Daoy (cell line): ENCODE data around the gene LCE3C. TPM values are rescaled to one million over a fixed set of nuclear protein-coding genes. Genes with fewer than 3 reads are reported as not detected.
"Not testable (repeated sequence)": the region's sequence is repeated elsewhere in the genome, so short reads cannot be mapped to it uniquely, and the experiment has no call there.

Experiments used
- DNase-seq: peaks from one replicate; pipeline ENCODE4 v3.0.0-alpha.2; 2015; ENCODE audit warnings: low read depth
- total RNA-seq: library from RNA; depleted of rRNA; stranded (reverse); fragments of >200 nt; shearing (Covaris generic); gene quantifications from 2 replicates; pipeline ENCODE4 v1.2.3, GENCODE V29; 2014; rRNA removed

Gene LCE3C, protein sequence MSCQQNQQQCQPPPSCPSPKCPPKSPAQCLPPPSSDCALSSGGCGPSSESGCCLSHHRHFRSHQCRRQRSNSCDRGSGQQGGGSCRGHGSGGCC
- total RNA-seq = not detected in 2 replicates

DNA sequence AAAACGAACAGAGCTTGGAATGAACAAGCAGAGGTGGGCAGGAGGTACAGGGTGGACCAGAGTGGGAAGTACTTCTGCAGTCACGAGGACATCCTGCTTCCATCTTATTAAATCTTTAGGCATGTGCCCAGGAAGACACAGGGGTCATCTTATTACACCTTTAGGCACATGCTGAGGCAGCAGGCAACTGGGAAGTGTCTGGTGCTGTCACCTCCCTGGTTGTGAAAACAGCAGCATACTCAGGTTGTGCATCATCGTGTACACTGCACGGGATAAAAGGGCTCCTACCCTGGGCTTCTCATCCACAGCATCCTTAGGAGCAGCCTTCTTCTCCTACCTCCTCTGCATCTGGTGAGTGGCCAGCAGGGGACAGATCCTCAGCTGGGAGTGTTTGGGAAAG, at the start of gene LCE3C:
TSS of gene LCE3C (plus strand) at position 301 of the 400 bp plus-strand sequence. CDS start 498 bp downstream, outside the sequence.
- no peak for DNase-seq

DNA sequence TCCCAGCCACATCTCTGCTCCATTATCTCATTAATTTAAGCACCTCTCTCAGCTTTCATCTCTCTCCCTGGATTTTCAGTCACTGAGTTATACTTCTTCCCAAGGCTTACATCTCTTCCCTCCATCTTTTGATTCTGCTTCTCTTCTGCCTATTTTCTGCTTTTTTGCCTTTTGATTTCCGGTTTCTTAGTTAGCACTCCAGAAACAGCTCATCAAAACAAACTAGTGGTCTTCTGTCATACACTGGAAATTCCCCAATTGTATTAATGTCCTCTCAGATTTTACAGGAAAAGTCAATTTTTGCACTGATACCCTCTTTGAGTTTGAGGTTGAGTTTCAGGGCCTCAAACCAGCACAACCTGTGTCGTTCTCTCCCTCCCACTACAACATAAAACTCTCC, 34.9 kb upstream of the LCE3C start:
- no peak for DNase-seq

DNA sequence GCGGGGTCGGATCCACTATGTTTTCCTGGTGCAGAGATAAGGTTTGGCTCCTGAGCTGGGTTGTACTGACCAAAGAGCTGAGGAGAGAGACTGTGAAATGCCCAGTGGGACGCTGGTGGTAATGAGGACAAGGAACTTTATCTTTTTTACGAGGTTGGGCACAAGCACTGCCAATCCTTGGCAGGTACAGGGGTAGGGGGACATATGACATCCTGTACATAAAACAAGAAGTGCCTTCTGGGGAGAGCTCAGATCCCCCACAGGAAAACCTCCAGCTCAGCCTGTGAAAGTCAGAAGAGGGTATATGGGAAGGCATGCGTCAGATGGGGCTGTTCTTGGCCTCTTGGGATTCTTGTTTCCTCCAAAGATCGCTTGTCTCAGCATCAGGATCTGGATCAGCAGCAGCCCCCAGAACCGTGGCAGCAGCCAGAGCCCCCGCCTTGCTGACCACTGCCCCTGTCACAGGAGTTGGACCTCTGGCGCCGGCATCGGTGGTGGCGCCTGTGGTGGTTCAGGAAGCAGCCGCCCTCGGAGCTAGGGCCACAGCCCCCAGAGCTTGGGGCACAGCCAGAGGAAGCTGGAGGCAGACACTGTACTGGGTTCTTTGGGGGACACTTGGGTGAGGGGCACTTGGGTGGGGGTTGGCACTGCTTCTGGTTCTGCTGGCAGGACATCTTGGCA, 34.4 kb upstream of the LCE3C start:
- DNase-seq = no peak

DNA sequence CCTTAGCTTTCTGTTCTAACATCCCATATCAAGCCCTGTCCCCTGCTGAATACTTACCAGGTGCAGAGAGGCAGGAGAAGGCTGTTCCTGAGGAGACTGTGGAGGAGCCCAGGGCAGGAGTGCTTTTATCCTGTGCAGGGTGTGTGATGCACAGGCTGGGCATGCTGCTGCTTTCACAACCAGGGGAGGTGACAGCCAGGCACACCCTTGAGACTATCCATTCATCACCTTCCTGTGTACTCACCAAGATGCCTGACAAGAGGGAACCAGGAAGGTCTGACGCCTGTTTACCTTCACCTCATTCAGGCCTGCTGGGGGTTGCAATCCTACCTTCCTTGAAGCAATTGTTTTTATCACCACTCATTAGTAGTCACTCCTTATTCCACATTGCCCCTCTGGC, 33.4 kb upstream of the LCE3C start, which contains the start of gene LCE3E:
TSS of gene LCE3E (minus strand) at position 100 of the 400 bp plus-strand sequence. CDS start 572 bp downstream, outside the sequence.
- no peak for DNase-seq

- DNase-seq = no peak
These were observed 22.9 kb upstream of the LCE3C start for GRCh38 chr1:152577168-152577567.

DNA sequence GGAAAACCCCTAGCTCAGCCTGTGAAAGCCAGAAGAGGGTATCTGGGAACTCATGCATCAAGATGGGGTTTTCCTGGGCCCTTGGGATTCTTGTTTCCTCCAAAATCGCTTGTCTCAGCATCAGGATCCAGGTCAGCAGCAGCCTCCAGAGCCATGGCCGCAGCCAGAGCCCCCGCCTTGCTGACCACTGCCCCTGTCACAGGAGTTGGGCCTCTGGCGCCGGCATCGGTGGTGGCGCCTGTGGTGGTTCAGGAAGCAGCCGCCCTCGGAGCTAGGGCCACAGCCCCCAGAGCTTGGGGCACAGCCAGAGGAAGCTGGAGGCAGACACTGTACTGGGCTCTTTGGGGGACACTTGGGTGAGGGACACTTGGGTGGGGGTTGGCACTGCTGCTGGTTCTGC, 20.5 kb upstream of the LCE3C start:
- not testable (repeated sequence) for DNase-seq

DNA sequence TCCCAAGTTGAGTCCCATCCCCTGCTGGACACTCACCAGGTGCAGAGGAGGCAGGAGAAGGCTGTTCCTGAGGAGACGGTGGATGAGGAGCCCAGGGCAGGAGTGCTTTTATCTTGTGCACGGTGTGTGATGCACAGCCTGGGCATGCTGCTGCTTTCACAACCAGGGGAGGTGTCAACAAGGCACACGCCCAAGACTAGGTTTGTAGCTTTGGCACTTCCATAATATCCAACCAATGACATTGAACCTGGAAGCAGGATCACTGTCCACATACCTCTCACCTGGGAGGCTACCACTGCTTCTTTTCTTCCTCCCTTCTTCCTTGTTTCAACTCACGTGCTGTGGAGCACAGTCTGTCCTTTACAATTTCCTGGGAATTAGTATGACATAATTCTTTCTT, 19.6 kb upstream of the LCE3C start, which contains the start of gene LCE3D:
TSS of gene LCE3D (minus strand) at position 84 of the 400 bp plus-strand sequence. CDS start 580 bp downstream, outside the sequence.
- no peak for DNase-seq

- no peak for DNase-seq
These were observed 17.4 kb upstream of the LCE3C start for GRCh38 chr1:152582647-152583046.

GRCh38 chr1:152585586-152585985, 14.4 kb upstream of the LCE3C start:
- no peak for DNase-seq

- DNase-seq = no peak
These were observed 3.0 kb upstream of the LCE3C start for GRCh38 chr1:152596986-152597385.

GRCh38 chr1:152613511-152613910, 13.5 kb downstream of the LCE3C start, which contains the start of gene LCE3B:
Gene LCE3B (plus strand): TSS chr1:152613811. CDS start chr1:152613811, 0 bp downstream.
- no peak for DNase-seq

DNA sequence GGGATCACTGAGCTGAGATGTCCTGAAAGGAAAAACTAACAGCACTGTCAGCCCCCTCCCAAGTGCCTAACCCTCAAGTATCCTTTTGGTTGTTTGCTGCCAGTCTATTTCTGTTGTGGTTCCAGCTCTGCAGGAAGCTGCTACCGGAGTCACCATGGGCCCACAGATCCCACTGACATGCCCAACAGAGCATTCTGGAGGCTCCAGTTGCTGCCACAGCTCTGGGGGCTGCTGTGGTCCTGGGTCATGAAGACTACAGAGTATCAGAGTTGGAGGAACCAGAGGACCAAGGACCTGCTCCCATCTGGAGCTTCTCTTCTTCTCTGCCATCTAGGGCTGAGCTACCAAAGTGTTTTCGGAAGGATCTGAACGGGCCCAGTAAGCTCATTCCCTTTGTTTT, 22.0 kb downstream of the LCE3C start:
- DNase-seq = no peak

GRCh38 chr1:152622803-152623202, 22.8 kb downstream of the LCE3C start, which contains the start of gene LCE3A:
Gene LCE3A (minus strand): TSS chr1:152623103. CDS start chr1:152623103, 0 bp downstream.
- DNase-seq = peak; percentile 30

- DNase-seq = peak; percentile 16
These were observed 23.3 kb downstream of the LCE3C start for GRCh38 chr1:152623203-152623844.

- DNase-seq = no peak
These were observed 26.7 kb downstream of the LCE3C start for GRCh38 chr1:152626744-152627143.

GRCh38 chr1:152630596-152630995, 30.6 kb downstream of the LCE3C start:
- no peak for DNase-seq

DNA sequence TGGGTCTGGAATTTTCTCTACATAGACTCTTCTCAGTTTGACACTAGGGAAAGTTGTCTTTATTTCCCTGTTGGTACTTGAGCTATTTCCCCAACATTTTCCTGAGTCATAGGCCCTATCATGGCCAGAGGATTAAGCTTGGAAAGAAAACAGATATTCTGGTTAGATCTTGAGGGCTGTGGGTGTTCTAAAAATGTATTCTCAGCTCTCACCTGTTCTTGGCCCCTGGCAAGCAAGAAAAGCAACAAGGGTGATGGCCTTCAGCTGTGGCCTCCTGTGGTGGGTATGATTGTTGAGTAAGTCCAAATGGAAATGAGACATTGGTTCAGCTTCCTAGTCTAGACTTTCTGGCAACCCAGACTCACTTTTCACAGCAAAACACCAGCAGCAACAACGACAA, 40.3 kb downstream of the LCE3C start:
- no peak for DNase-seq

DNA sequence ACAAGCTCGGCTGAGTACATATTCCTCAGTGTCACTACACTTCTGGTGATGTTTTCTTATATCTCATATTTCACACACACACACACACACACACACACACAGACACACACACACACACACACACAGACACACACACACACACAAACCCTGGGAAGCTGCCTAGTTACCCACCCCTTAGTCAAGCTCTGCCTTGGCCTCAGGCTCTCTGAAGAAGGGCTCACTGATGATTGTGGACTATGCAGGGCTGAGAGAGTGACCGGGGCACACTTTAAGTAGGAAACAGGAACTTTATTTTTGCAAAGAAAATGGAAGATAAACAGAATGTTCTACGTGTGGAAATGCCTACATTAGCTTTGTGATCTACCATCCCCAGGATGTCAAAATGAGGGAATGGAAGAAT, 43.9 kb downstream of the LCE3C start:
- no peak for DNase-seq

GRCh38 chr1:152645146-152645545, 45.1 kb downstream of the LCE3C start:
- no peak for DNase-seq

- DNase-seq = no peak
These were observed 46.6 kb downstream of the LCE3C start for GRCh38 chr1:152646656-152647055.
